ENCODE measurements around the gene TUFT1.

Gene TUFT1

DNA sequence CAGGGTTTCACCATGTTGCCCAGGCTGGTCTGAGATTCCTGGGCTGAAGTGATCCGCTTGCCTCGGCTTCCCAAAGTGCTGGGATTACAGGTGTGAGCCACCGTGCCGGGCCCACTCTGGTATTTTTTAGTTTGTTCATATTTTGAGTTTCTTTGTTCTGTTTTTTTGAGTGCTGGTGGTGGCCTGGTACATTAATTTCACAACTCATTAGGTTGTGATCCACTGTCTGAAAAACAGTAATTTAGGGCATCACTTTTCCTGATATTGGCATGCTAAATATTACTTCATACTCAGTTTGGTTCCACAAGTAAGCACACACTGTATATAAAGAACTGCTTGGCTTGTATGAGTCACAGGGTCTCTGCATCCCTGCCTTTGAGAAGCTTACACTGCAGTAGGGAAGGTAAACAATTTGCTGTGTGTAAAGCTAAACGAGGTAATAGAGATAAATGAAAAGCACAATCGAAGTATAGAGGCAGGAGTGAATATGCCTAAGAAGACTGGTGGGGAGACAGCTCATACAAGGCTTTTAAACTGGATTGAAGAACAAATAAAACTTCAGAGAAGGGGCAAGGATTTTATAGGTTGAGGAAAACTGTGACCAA is 79.5 kb downstream of the TUFT1 start:
- no peak for DNase-seq (ENCODE audit: extremely low spot score)
- CTCF ChIA-PET = interaction anchor here (0.8 to 2.2 kb wide), 8 partner anchors 9 to 217 kb away, joined by 3 to 11 read pairs (median 4); no protein-coding TSS in a partner anchor
- TF ChIP-seq, protein P1, sequence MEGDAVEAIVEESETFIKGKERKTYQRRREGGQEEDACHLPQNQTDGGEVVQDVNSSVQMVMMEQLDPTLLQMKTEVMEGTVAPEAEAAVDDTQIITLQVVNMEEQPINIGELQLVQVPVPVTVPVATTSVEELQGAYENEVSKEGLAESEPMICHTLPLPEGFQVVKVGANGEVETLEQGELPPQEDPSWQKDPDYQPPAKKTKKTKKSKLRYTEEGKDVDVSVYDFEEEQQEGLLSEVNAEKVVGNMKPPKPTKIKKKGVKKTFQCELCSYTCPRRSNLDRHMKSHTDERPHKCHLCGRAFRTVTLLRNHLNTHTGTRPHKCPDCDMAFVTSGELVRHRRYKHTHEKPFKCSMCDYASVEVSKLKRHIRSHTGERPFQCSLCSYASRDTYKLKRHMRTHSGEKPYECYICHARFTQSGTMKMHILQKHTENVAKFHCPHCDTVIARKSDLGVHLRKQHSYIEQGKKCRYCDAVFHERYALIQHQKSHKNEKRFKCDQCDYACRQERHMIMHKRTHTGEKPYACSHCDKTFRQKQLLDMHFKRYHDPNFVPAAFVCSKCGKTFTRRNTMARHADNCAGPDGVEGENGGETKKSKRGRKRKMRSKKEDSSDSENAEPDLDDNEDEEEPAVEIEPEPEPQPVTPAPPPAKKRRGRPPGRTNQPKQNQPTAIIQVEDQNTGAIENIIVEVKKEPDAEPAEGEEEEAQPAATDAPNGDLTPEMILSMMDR (IDR thresholded peaks at IDR 0.05; ENCODE audit: control extremely low read depth, extremely low read depth, low read depth, missing control alignments) = no peak
- POLR2A ChIA-PET = no interaction called here

- DNase-seq (ENCODE audit: extremely low spot score) = no peak
- TF ChIP-seq, protein P1 (IDR thresholded peaks at IDR 0.05; ENCODE audit: control extremely low read depth, extremely low read depth, low read depth, missing control alignments) = no peak
- CTCF ChIA-PET = interaction anchor here (0.7 to 2.2 kb wide), 10 partner anchors 9 to 216 kb away, joined by 3 to 11 read pairs (median 4); no protein-coding TSS in a partner anchor
Observed at GRCh38 chr1:151620286-151620685, 80.2 kb downstream of the TUFT1 start.

GRCh38 chr1:151621351-151621750 is 81.2 kb downstream of the TUFT1 start:
- POLR2A ChIA-PET = no interaction called here
- no peak for DNase-seq (ENCODE audit: extremely low spot score)
- TF ChIP-seq, protein P1 (IDR thresholded peaks at IDR 0.05; ENCODE audit: control extremely low read depth, extremely low read depth, low read depth, missing control alignments) = no peak
- CTCF ChIA-PET = interaction anchor here (1.3 to 2.2 kb wide), 3 partner anchors 10 to 215 kb away, joined by 3 to 11 read pairs (median 3); no protein-coding TSS in a partner anchor

More at GRCh38 chr1:151620286-151620685, 80.2 kb downstream of the TUFT1 start:
- POLR2A ChIA-PET = no interaction called here

GRCh38 chr1:151624783-151625182 is 84.7 kb downstream of the TUFT1 start:
- ChIA-PET POLR2A (no interaction called here), CTCF (interaction anchor here (1.3 kb wide), 1 partner anchor 9 kb away, joined by 4 read pairs; no protein-coding TSS in a partner anchor)
- TF ChIP-seq, protein P1 (IDR thresholded peaks at IDR 0.05; ENCODE audit: control extremely low read depth, extremely low read depth, low read depth, missing control alignments) = no peak
- DNase-seq (ENCODE audit: extremely low spot score) = no peak

DNA sequence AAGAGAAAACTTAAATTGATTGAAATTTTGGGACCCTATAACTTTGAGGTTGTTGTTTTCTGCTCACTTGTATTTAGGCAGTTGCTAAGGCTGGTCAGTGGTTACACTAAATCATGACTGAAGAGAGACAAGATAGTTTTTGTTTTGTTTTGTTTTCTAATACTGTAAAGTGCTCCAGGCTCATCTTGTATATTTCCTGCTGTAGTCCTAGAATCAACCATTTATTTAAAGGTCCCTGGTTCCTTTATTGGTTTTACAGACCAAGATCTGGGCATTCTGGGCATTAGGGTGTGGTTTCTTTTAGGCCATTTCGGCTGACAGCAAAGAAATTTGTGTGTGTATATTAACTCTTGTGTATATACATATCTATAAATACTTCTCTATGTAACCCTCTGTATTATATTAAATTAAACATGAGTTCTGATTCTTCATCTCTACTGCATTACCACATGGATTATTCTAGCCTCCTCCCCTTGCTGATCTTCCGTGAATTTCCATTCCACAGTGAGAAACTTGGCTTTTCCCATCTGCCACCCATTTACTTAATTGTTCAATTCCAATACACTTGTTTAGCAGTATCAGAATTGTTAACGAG is 86.7 kb downstream of the TUFT1 start:
- POLR2A ChIA-PET = no interaction called here

GRCh38 chr1:151629278-151629677 is 89.2 kb downstream of the TUFT1 start:
- TF ChIP-seq, protein P1 (IDR thresholded peaks at IDR 0.05; ENCODE audit: control extremely low read depth, extremely low read depth, low read depth, missing control alignments) = no peak
- DNase-seq (ENCODE audit: extremely low spot score) = no peak
- ChIA-PET CTCF (interaction anchor here (0.7 to 1.4 kb wide), 5 partner anchors 9 to 38 kb away, joined by 3 read pairs; no protein-coding TSS in a partner anchor), POLR2A (no interaction called here)

More for the DNA sequence above, 86.7 kb downstream of the TUFT1 start:
- DNase-seq (ENCODE audit: extremely low spot score) = no peak
- TF ChIP-seq, protein P1 (IDR thresholded peaks at IDR 0.05; ENCODE audit: control extremely low read depth, extremely low read depth, low read depth, missing control alignments) = no peak
- CTCF ChIA-PET = no interaction called here

All from GM10248 (cell line).